HK-2 (cell line): ENCODE results near the gene SLC35B4.
A peak's percentile ranks its signal among the peaks of the same experiment; 100 is the strongest.

ENCODE experiments used
- DNase-seq: peaks from one replicate; pipeline ENCODE4 v3.0.0-alpha.2; 2018; ENCODE audit not compliant: unreplicated experiment

Gene SLC35B4

GRCh38 chr7:134316539-134317344 lies at the start of gene SLC35B4:
Gene SLC35B4 (minus strand): TSS chr7:134316930. CDS start chr7:134316751, 179 bp downstream.
- peak; percentile 97 for DNase-seq

GRCh38 chr7:134366481-134366880 lies 49.8 kb upstream of the SLC35B4 start:
- DNase-seq, result no peak

- no peak for DNase-seq
Observed at GRCh38 chr7:134365341-134366054, 48.8 kb upstream of the SLC35B4 start.

GRCh38 chr7:134364619-134365037 lies 47.9 kb upstream of the SLC35B4 start:
- DNase-seq, result peak; percentile 48

GRCh38 chr7:134362587-134363483 lies 46.1 kb upstream of the SLC35B4 start:
- DNase-seq, result no peak

GRCh38 chr7:134359787-134360432 lies 43.2 kb upstream of the SLC35B4 start:
- no peak for DNase-seq

- DNase-seq, result no peak
Observed at GRCh38 chr7:134357486-134357885, 40.8 kb upstream of the SLC35B4 start.

- DNase-seq, result no peak
Observed at GRCh38 chr7:134356421-134356936, 39.7 kb upstream of the SLC35B4 start.

- no peak for DNase-seq
Observed at GRCh38 chr7:134355927-134356326, 39.2 kb upstream of the SLC35B4 start.

GRCh38 chr7:134355004-134355525 lies 38.3 kb upstream of the SLC35B4 start:
- no peak for DNase-seq

- no peak for DNase-seq
Observed at GRCh38 chr7:134353411-134353810, 36.7 kb upstream of the SLC35B4 start.

GRCh38 chr7:134351424-134351823 lies 34.7 kb upstream of the SLC35B4 start:
- peak; percentile 57 for DNase-seq

GRCh38 chr7:134350709-134351108 lies 34.0 kb upstream of the SLC35B4 start:
- no peak for DNase-seq

- DNase-seq, result no peak
Observed at GRCh38 chr7:134347567-134347966, 30.8 kb upstream of the SLC35B4 start.

GRCh38 chr7:134343796-134344195 lies 27.1 kb upstream of the SLC35B4 start:
- DNase-seq, result no peak

GRCh38 chr7:134343136-134343535 lies 26.4 kb upstream of the SLC35B4 start:
- no peak for DNase-seq

GRCh38 chr7:134339475-134339874 lies 22.7 kb upstream of the SLC35B4 start:
- DNase-seq, result no peak

- no peak for DNase-seq
Observed at GRCh38 chr7:134337980-134338379, 21.2 kb upstream of the SLC35B4 start.

- no peak for DNase-seq
Observed at GRCh38 chr7:134334408-134334807, 17.7 kb upstream of the SLC35B4 start.

GRCh38 chr7:134333943-134334342 lies 17.2 kb upstream of the SLC35B4 start:
- DNase-seq, result no peak

- no peak for DNase-seq
Observed at GRCh38 chr7:134332892-134333291, 16.2 kb upstream of the SLC35B4 start.
